Lower lobe of right lung (tissue), 2 donors: ENCODE measurements around the gene LRCH1. TPM values are rescaled to one million over a fixed set of nuclear protein-coding genes. Genes with fewer than 3 reads are reported as not detected.

Experiments used
- ATAC-seq, 2 donors: fragments of 200-7000 bp; cut with Tn5 transposase; one replicate each; pipeline ENCODE4 v1.9.1; 2020 to 2022; ENCODE audit warnings: mild to moderate bottlenecking in 2 of 2, moderate library complexity in 2 of 2
- DNase-seq: peaks from one replicate; pipeline ENCODE4 v3.0.0-alpha.2; 2020
- H3K27ac ChIP-seq: fragments of 200-600 bp; one replicate; pipeline ENCODE4 v1.8.0; 2022
- H3K27me3 ChIP-seq: fragments of 200-600 bp; one replicate; pipeline ENCODE4 v1.8.0; 2022; ENCODE audit warnings: low read depth
- H3K36me3 ChIP-seq: fragments of 200-600 bp; one replicate; pipeline ENCODE4 v1.8.0; 2022; ENCODE audit warnings: mild to moderate bottlenecking
- H3K4me1 ChIP-seq: fragments of 200-600 bp; one replicate; pipeline ENCODE4 v1.8.0; 2022
- H3K4me3 ChIP-seq: fragments of 200-600 bp; one replicate; pipeline ENCODE4 v1.8.0; 2022; ENCODE audit warnings: mild to moderate bottlenecking
- H3K9me3 ChIP-seq: fragments of 200-600 bp; one replicate; pipeline ENCODE4 v1.8.0; 2022
- intact Hi-C: fragments of 100-400 bp; cut with DNase I; formaldehyde crosslinking; loops from one replicate; pipeline ENCODE4 v1.11.0; 2022
- total RNA-seq: library from RNA; stranded (reverse); fragmentation: NEBNext Ultra II Directional; extraction: Animal tissue kit (Norgen Biotek cat#: 25700); gene quantifications from one replicate; pipeline ENCODE4 v1.2.1, GENCODE V29; 2021
- TF ChIP-seq, protein P1 (sequence below): fragments of 200-600 bp; IDR thresholded peaks from one replicate; pipeline ENCODE4 v1.8.0; 2022; ENCODE audit warnings: antibody characterized with exemption, mild to moderate bottlenecking
- donor health status: DM: no; HTN: yes; CAD: no; lungs with severe emphysema.

LRCH1 gene
- total RNA-seq, 1 donor from 2014 or later, result 25.9 TPM

DNA sequence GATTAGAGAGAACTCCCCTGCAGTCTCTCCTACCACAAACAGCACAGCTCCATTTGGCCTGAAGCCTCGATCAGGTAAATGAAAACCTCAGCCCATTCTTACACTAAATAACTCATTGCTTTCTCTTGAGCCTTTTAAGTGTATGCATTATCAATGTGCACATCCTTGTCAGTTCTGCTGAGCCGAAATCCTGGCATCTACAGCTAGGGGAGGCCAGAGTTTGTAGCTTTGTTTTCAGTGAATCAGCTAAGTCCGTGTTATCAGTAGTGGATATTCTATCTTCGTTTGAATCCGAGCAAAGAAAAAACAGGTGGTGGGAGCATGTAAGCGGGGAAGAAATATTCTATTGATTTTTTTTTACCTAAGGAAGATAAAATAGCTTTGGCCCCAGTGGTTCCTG is 159.6 kb downstream of the LRCH1 start:
- Histone ChIP-seq H3K27me3 (no peaks in the 10 kb centered on the region), H3K4me3 (no peak overlapping the region), H3K4me1 (no peaks in the 10 kb centered on the region), H3K27ac (no peak overlapping the region), H3K9me3 (no peaks in the 10 kb centered on the region), H3K36me3 (peaks cover 57% of the 10 kb centered on the region)
- DNase-seq, result no peak
- intact Hi-C loops, result no loop called here
- ATAC-seq, result no peak
- TF ChIP-seq, protein P1, sequence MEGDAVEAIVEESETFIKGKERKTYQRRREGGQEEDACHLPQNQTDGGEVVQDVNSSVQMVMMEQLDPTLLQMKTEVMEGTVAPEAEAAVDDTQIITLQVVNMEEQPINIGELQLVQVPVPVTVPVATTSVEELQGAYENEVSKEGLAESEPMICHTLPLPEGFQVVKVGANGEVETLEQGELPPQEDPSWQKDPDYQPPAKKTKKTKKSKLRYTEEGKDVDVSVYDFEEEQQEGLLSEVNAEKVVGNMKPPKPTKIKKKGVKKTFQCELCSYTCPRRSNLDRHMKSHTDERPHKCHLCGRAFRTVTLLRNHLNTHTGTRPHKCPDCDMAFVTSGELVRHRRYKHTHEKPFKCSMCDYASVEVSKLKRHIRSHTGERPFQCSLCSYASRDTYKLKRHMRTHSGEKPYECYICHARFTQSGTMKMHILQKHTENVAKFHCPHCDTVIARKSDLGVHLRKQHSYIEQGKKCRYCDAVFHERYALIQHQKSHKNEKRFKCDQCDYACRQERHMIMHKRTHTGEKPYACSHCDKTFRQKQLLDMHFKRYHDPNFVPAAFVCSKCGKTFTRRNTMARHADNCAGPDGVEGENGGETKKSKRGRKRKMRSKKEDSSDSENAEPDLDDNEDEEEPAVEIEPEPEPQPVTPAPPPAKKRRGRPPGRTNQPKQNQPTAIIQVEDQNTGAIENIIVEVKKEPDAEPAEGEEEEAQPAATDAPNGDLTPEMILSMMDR, result no peak

DNA sequence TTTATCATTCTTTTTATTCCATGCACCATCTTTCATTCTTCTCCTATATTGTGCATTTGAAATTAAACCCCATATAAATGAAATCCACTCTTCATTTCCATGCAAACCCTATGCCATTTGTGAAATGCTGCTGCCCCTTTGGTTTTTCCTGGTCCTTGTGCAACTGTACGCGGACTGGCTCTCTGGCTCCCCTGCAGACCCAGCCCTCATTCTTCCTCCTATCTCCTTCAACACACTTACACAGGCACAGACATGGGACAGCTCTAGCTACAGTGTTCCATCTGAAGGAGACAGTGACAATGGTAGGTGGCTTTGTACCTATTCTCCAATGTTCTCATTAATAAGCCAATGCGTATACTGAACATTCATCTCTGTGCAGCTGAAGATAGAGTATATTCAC is 162.4 kb downstream of the LRCH1 start:
- ATAC-seq (no peak), DNase-seq (no peak)
- no peaks in the 10 kb centered on the region for H3K4me1 ChIP-seq
- no peak overlapping the region for H3K4me3 ChIP-seq
- intact Hi-C loops, result loop anchor here (5.0 kb wide), 1 partner anchor 163 kb away; the partner anchor contains the start of gene LRCH1
- no peak overlapping the region for H3K27ac ChIP-seq
- TF ChIP-seq, protein P1, result no peak
- H3K36me3 ChIP-seq, result peaks cover 40% of the 10 kb centered on the region
- H3K27me3 ChIP-seq, result no peaks in the 10 kb centered on the region
- no peaks in the 10 kb centered on the region for H3K9me3 ChIP-seq

DNA sequence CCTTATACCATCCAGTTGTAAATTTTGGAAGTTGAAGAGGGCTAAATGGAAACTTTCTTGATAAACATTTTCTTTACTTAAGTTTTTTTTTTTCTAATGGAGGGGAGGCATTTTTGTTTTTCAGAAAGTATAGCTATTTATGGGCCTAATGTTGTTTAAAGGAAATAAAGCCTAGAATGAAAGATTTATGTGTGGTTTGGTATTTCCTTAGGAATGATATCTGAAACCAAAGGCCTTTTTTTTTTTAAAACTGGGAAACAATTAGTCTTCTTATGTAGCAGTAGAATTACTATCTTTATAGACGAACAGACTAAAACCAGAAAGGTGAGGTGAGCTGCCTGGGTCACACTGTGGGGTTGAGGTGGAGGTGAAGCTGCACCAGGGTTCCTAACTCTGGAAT is 163.9 kb downstream of the LRCH1 start:
- ATAC-seq (no peak), DNase-seq (no peak)
- Histone ChIP-seq H3K4me1 (no peaks in the 10 kb centered on the region), H3K4me3 (no peak overlapping the region), H3K27me3 (no peaks in the 10 kb centered on the region), H3K27ac (no peak overlapping the region), H3K9me3 (no peaks in the 10 kb centered on the region), H3K36me3 (peaks cover 25% of the 10 kb centered on the region)
- TF ChIP-seq, protein P1, result no peak
- intact Hi-C loops, result loop anchor here (5.0 kb wide), 1 partner anchor 165 kb away; the partner anchor contains the start of gene LRCH1

DNA sequence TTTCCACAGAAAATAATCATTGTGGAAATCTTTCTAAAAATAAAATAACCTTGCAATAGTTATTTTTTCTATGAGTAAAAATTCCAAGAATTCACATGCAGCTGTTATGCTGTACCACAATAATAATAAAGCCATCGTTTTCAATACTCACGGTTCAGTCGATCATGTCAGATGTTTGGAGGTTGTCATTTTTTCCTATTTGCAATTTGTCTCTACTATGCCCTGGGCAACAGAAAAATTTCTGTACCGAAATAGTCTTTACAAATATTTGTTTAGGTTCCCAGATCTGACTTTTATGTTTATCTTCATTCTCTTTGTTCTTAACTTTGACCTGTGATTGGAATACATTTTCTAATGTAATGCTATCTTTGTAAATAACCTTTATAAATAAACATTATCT is 164.3 kb downstream of the LRCH1 start:
- intact Hi-C loops, result loop anchor here (5.0 kb wide), 1 partner anchor 165 kb away; the partner anchor contains the start of gene LRCH1

DNA sequence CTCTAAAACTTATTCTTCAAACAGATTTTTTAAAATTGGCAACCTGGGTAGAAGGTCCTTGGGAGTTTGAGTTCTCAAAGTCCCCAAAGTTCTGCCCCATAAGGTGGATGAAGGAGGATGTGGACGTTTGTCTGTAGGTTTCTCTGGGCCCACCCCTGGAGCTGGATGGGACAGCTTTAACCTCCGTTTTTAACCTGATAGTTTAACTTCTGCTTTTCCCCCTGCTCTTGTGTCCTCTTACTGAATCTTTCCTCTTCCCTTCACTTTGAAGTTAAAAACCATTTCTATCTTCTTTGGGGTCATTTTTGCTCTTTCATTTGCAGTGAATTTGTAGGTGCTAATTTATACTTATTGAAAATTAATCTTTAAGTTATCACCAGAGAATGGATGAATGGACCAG is 164.9 kb downstream of the LRCH1 start:
- H3K36me3 ChIP-seq, result peaks cover 15% of the 10 kb centered on the region
- TF ChIP-seq, protein P1, result no peak
- H3K4me3 ChIP-seq, result no peak overlapping the region
- no peak for DNase-seq
- ATAC-seq, result no peak
- no peaks in the 10 kb centered on the region for H3K4me1 ChIP-seq
- H3K27ac ChIP-seq, result no peak overlapping the region
- no peaks in the 10 kb centered on the region for H3K27me3 ChIP-seq
- no peaks in the 10 kb centered on the region for H3K9me3 ChIP-seq
- intact Hi-C loops, result loop anchor here (5.0 kb wide), 1 partner anchor 166 kb away; the partner anchor contains the start of gene LRCH1

More for the DNA sequence above, 164.3 kb downstream of the LRCH1 start:
- Histone ChIP-seq H3K27me3 (no peaks in the 10 kb centered on the region), H3K4me3 (no peak overlapping the region), H3K27ac (no peak overlapping the region), H3K9me3 (no peaks in the 10 kb centered on the region), H3K4me1 (no peaks in the 10 kb centered on the region), H3K36me3 (peaks cover 21% of the 10 kb centered on the region)
- TF ChIP-seq, protein P1, result no peak
- ATAC-seq (no peak), DNase-seq (no peak)

DNA sequence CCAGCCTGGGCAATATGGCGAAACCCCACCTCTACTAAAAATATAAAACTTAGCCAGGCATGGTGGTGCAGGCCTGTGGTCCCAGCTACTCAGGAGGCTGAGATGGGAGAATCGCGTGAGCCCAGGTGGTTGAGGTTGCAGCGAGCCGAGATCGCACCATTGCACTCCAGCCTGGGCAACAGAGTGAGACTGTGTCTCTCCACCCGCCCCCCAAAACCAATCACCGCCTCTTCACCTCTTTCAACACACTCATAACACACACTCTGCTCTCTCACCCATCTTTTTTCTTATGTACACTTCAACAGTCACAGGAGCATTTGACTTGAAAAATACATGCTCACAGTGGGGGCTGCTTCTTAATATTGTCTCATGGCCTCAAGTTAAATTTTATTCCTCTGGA is 167.2 kb downstream of the LRCH1 start:
- DNase-seq (no peak), ATAC-seq (no peak)
- H3K27ac ChIP-seq, result no peak overlapping the region
- no peaks in the 10 kb centered on the region for H3K4me1 ChIP-seq
- no peaks in the 10 kb centered on the region for H3K27me3 ChIP-seq
- H3K9me3 ChIP-seq, result no peaks in the 10 kb centered on the region
- TF ChIP-seq, protein P1, result no peak
- H3K4me3 ChIP-seq, result no peak overlapping the region
- intact Hi-C loops, result no loop called here
- H3K36me3 ChIP-seq, result peaks cover 29% of the 10 kb centered on the region
